Psoas muscle (tissue), 8 donors: ENCODE data around the gene MED9. TPM values are rescaled to one million over a fixed set of nuclear protein-coding genes. Genes with fewer than 3 reads are reported as not detected.

ENCODE experiments used
- ATAC-seq, 4 donors: fragments of 200-7000 bp; cut with Tn5 transposase; one replicate each; pipeline ENCODE4 v1.9.1; 2020; ENCODE audit warnings: moderate library complexity in 3 of 4, mild to moderate bottlenecking in 2 of 4
- DNase-seq, 2 donors: peaks; one replicate each; pipeline ENCODE4 v3.0.0-alpha.2; 2020
- H3K27ac ChIP-seq: fragments of 200-600 bp; one replicate; pipeline ENCODE4 v1.8.0; 2022
- H3K27me3 ChIP-seq, 3 donors: fragments of 200-600 bp in 1 of 3; one replicate each; pipeline versions ENCODE4 v1.6.1 to v1.8.0; 2013 to 2022; ENCODE audit warnings: low read length in 2 of 3, mild to moderate bottlenecking in 2 of 3, moderate library complexity in 1 of 3; ENCODE audit not compliant: insufficient read depth in 3 of 3
- H3K36me3 ChIP-seq, 2 donors: fragments of 200-600 bp in 1 of 2; one replicate each; pipeline versions ENCODE4 v1.6.1 to v1.8.0; 2013 to 2022; ENCODE audit warnings: low read depth in 1 of 2, mild to moderate bottlenecking in 1 of 2, moderate library complexity in 1 of 2; ENCODE audit not compliant: insufficient read depth in 1 of 2
- H3K4me1 ChIP-seq: fragments of 200-600 bp; one replicate; pipeline ENCODE4 v1.8.0; 2022
- H3K4me3 ChIP-seq: fragments of 200-600 bp; one replicate; pipeline ENCODE4 v1.8.0; 2022; ENCODE audit warnings: mild to moderate bottlenecking
- H3K9me3 ChIP-seq: fragments of 200-600 bp; one replicate; pipeline ENCODE4 v1.8.0; 2022
- whole genome bisulfite sequencing, 3 donors: extraction: QIAGEN DNeasy Blood & Tissue Kit; methylation state at CpG; one replicate each; pipeline versions ENCODE4 v1.1.6 to v1.1.7; 2013; 5-methylcytosine and 5-hydroxymethylcytosine counted together
- intact Hi-C, 2 donors: fragments of 100-400 bp; cut with DNase I; formaldehyde crosslinking; loops; one replicate each; pipeline versions ENCODE4 v1.11.0 to v1.14.2; 2022
- polyA plus RNA-seq, 3 donors: library from polyadenylated mRNA; stranded (reverse); fragments of 200-250 nt; gene quantifications; one replicate each; pipeline ENCODE4 v1.2.3, GENCODE V29; 2013
- total RNA-seq, 4 donors: library from RNA; stranded (reverse); fragmentation: NEBNext Ultra II Directional in 2 of 4; extraction: Animal tissue kit (Norgen Biotek cat#: 25700) in 2 of 4; gene quantifications; one replicate each; pipeline versions ENCODE4 v1.2.1 to v1.2.4, GENCODE V29; 2021 to 2023
- TF ChIP-seq, protein P1 (sequence below): fragments of 200-600 bp; IDR thresholded peaks from one replicate; pipeline ENCODE4 v1.8.0; 2022; ENCODE audit warnings: antibody characterized with exemption
- donor health status: healthy with polysubstance abuse.
- donor health status: DM: no; HTN: no; CAD: no; lungs with moderate emphysema.
- donor health status: Bipolar disorder and iron deficiency.
- donor health status: healthy.
- donor health status: DM: yes; HTN: yes; CAD: no.
- donor health status: DM: no; HTN: no; CAD: no.
- donor health status: DM: no; HTN: no; CAD: no.
- donor health status: DM: yes; HTN: yes; CAD: no.

MED9 gene
- total and polyA plus RNA-seq, 7 donors, result 12.4 to 29.6 (median 18.3) TPM

DNA sequence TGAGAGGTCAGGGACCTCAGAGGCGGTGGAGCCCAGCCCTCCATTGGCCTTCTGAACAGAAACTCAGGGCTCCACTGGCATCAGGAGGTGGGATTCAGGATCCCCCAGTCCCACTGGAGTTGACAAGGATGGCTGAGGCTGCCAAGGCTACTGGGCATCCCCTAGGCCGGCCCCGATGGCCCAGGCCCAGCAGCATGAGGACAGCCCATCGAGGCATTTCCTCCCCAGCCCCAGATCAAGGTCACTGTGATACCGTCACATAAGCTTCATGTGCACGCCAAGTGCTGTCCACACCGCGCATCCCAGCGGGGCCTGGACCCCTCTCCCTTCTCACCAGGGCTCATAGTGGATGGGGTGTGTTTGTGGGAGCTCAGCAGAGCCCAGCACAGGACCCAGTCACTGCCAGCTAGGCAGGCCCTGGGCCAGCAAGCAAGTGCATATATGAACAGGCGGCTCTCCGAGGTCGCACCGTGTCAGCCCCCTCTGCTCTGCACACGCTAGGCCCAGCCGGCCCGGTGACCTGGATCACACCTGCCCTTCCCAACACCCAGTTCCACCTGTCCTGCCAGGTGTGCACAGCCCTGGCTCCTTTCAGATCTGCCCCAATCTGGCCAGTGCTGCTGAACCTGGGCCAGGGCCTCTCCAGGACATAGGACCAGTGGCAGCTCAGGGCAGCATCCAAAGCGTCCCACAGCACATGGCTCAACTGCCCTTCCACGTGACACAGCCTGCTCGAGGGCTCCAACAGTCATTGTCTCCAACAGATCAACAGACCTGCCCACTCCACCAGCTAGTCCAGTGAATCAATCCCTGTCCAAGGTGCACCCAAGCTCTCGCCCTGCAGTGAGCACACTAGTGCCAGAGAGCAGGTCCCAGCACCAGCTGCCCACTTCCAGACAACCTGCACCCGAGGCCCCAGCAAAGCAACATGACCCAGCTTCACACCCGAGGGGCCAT, 52.2 kb downstream of the MED9 start:
- TF ChIP-seq, protein P1, sequence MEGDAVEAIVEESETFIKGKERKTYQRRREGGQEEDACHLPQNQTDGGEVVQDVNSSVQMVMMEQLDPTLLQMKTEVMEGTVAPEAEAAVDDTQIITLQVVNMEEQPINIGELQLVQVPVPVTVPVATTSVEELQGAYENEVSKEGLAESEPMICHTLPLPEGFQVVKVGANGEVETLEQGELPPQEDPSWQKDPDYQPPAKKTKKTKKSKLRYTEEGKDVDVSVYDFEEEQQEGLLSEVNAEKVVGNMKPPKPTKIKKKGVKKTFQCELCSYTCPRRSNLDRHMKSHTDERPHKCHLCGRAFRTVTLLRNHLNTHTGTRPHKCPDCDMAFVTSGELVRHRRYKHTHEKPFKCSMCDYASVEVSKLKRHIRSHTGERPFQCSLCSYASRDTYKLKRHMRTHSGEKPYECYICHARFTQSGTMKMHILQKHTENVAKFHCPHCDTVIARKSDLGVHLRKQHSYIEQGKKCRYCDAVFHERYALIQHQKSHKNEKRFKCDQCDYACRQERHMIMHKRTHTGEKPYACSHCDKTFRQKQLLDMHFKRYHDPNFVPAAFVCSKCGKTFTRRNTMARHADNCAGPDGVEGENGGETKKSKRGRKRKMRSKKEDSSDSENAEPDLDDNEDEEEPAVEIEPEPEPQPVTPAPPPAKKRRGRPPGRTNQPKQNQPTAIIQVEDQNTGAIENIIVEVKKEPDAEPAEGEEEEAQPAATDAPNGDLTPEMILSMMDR, result no peak
- Histone ChIP-seq H3K27ac (peak overlapping the region; percentile 3), H3K27me3 (no peaks in the 10 kb centered on the region), H3K4me1 (peaks cover 17% of the 10 kb centered on the region), H3K36me3 (no peaks in the 10 kb centered on the region), H3K4me3 (no peak overlapping the region), H3K9me3 (no peaks in the 10 kb centered on the region)
- peak; percentile 13 to 57 for DNase-seq
- 75 to 90% (median 76%) methylated on average over 20 to 22 of the region's 22 CpGs for WGBS, 3 donors
- ATAC-seq, result peak in 1 of 4 donors; percentile 8
- intact Hi-C loops, result loop anchor here (5.0 kb wide), 1 partner anchor 38 kb away; no protein-coding TSS in a partner anchor

DNA sequence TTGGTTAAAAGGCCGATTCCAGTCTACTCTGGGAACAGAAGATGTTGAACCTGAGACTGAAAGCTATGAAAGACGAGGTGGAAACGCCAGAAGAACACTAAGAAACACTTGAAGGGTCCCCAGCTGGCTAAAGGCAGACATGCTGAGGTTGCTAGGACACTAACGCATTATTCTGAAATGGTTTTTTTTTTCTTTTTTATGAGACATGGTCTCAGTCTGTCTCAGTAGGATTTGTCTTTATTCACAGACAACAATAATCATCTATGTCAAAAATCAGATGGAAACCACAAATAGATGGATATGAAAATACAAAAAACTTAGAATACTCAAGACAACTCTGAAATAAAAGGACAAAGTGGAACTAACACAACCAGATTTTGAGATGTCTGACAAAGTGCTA, 54.4 kb downstream of the MED9 start:
- H3K4me3 ChIP-seq, result no peak overlapping the region
- no peak for DNase-seq
- peaks cover 16% of the 10 kb centered on the region for H3K4me1 ChIP-seq
- TF ChIP-seq, protein P1, result no peak
- intact Hi-C loops, result no loop called here
- no peaks in the 10 kb centered on the region for H3K9me3 ChIP-seq
- no peak overlapping the region for H3K27ac ChIP-seq
- H3K36me3 ChIP-seq, result no peaks in the 10 kb centered on the region
- H3K27me3 ChIP-seq, result no peaks in the 10 kb centered on the region
- ATAC-seq, result no peak
- 80 to 96% (median 91%) methylated on average over 4 of the region's 4 CpGs for WGBS, 3 donors

DNA sequence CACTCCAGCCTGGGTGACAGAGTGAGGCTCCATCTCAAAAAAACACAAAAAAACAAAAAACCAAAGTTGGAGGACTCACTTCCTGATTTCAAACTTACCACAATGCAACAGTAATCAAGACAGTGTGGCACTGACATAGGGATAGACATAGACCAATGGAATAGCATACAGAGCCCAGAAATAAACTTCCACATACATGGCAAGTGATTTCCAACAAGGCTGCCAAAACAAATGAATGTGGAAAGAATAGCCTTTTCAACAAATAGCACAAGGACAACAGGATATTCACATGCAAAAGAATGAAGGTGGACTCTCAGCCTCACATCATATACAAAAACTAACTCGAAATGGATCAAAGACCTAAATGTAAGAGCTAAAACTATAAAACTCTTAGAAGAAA, 56.2 kb downstream of the MED9 start:
- Histone ChIP-seq H3K27ac (no peak overlapping the region), H3K27me3 (no peaks in the 10 kb centered on the region), H3K9me3 (no peaks in the 10 kb centered on the region), H3K4me3 (no peak overlapping the region), H3K36me3 (no peaks in the 10 kb centered on the region), H3K4me1 (peaks cover 10% of the 10 kb centered on the region)
- no peak for DNase-seq
- no peak for ATAC-seq
- TF ChIP-seq, protein P1, result no peak
- 93 to 100% (median 96%) methylated on average over 1 of the region's 1 CpG for WGBS, 3 donors
- intact Hi-C loops, result no loop called here

DNA sequence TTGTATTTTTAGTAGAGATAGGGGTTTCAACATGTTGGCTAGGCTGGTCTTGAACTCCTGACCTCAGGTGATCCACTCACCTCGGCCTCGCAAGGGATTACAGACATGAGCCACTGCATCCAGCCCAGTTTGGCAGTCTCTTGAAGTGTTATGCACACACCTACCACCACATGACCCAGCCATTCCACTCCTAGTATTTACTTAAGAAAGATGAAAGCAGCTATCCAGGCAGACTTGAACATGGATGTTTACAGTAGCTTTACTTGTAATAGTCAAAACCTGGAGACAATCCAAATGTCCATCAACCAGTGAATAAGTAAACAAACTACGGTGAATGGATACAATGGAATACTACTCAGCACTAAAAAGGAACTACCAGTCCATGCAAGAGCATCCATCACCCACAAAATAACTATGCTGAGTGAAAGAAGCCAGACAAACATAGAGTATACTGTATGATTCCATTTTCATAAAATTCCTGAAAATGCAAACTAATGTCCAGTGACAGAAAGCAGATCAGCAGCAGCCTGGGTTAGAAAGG, 57.2 kb downstream of the MED9 start:
- TF ChIP-seq, protein P1, result no peak
- no peaks in the 10 kb centered on the region for H3K36me3 ChIP-seq
- no peak overlapping the region for H3K27ac ChIP-seq
- intact Hi-C loops, result no loop called here
- H3K9me3 ChIP-seq, result no peaks in the 10 kb centered on the region
- H3K4me1 ChIP-seq, result peaks cover 13% of the 10 kb centered on the region
- 89 to 96% (median 90%) methylated on average over 3 of the region's 3 CpGs for WGBS, 3 donors
- ATAC-seq (no peak), DNase-seq (no peak)
- no peaks in the 10 kb centered on the region for H3K27me3 ChIP-seq
- H3K4me3 ChIP-seq, result no peak overlapping the region
